Pancreas (tissue), 10 donors: ENCODE measurements around the gene AKAP13. TPM values are rescaled to one million over a fixed set of nuclear protein-coding genes. Genes with fewer than 3 reads are reported as not detected.

Source experiments
- ATAC-seq, 4 donors: fragments of 200-7000 bp; cut with Tn5 transposase; one replicate each; pipeline versions ENCODE4 v1.8.0 to v1.9.1; 2020; ENCODE audit warnings: mild to moderate bottlenecking in 4 of 4, moderate library complexity in 4 of 4
- DNase-seq, 6 donors: peaks; one replicate each; pipeline ENCODE4 v3.0.0-alpha.2; 2020
- FAIRE-seq: peaks from 2 replicates; lab custom pipeline; 2012; peaks lifted over from hg19 to GRCh38; lab: Jason Lieb, UNC
- H3K27ac ChIP-seq, 4 donors: fragments of 200-600 bp; sonication (generic); 1 replicate in 3 of 4; 2 replicates in 1 of 4; pipeline versions ENCODE4 v1.5.0 to v1.8.0; 2020
- H3K27me3 ChIP-seq, 4 donors: fragments of 200-600 bp; one replicate each; pipeline ENCODE4 v1.8.0; 2021
- H3K36me3 ChIP-seq, 3 donors: fragments of 200-600 bp; sonication (generic) in 1 of 3; one replicate each; pipeline versions ENCODE4 v1.5.0 to v1.8.0; 2020 to 2021
- H3K4me1 ChIP-seq, 3 donors: fragments of 200-600 bp; one replicate each; pipeline ENCODE4 v1.8.0; 2021
- H3K4me3 ChIP-seq, 4 donors: fragments of 200-600 bp; sonication (generic) in 2 of 4; one replicate each; pipeline versions ENCODE4 v1.5.0 to v1.8.0; 2020 to 2021
- H3K9me3 ChIP-seq, 4 donors: fragments of 200-600 bp; one replicate each; pipeline ENCODE4 v1.8.0; 2021
- WGBS, 2 donors: extraction: QIAGEN DNeasy Blood & Tissue Kit; methylation state at CpG; one replicate each; pipeline ENCODE4 v1.1.7; 2013; 5-methylcytosine and 5-hydroxymethylcytosine counted together
- intact Hi-C, 3 donors: fragments of 100-400 bp; cut with DNase I; formaldehyde crosslinking; loops; one replicate each; pipeline versions ENCODE4 v1.11.1 to v1.14.2; 2022
- polyA plus RNA-seq, 2 donors: library from polyadenylated mRNA; stranded (reverse); fragments of 200-250 nt; gene quantifications; one replicate each; pipeline ENCODE4 v1.2.3, GENCODE V29; 2013
- total RNA-seq, 6 donors: library from RNA; stranded (reverse); fragmentation: NEBNext Ultra II Directional in 4 of 6; extraction: Animal tissue kit (Norgen Biotek cat#: 25700) in 4 of 6; gene quantifications; one replicate each; pipeline versions ENCODE4 v1.2.1 to v1.2.4, GENCODE V29; 2021 to 2023
- TF ChIP-seq, protein P1 (sequence below), 4 donors: fragments of 200-600 bp; sonication (generic) in 3 of 4; IDR thresholded peaks; one replicate each; pipeline versions ENCODE4 v1.5.0 to v1.8.0; 2021; ENCODE audit warnings: antibody characterized with exemption in 4 of 4
- donor health status: healthy with polysubstance abuse.
- donor health status: DM: no; HTN: no; CAD: no; lungs with moderate emphysema.
- donor health status: DM: no; HTN: no; CAD: no.
- donor health status: control.
- donor health status: control.
- donor health status: Bipolar disorder and iron deficiency.
- donor health status: DM: yes; HTN: yes; CAD: no.
- donor health status: DM: no; HTN: no; CAD: no.
- donor health status: DM: no; HTN: no; CAD: no.
- donor health status: DM: yes; HTN: yes; CAD: no.

Gene AKAP13
- total and polyA plus RNA-seq, 8 donors, result 64.9 to 139 (median 89.9) TPM

DNA sequence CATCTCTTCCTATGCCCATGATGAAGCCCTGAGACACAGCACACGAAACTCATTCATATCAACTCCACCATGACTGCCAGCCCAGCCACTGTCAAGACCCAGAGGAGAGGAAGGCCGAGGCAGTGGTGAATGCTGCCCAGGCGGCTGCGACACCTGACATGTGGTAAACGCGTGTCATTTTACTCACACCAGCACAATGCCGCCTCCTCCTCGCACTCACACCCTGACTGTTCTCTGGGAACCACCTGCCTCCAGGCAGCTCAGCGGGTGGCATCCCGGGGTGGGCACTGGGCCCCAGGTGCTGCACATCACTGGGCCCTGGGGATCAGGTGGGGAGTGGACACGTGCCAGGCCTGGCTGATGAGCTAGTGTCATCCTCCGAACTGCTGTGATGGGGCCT is 392.8 kb downstream of the AKAP13 start:
- no peak for ATAC-seq
- WGBS, 2 donors, result 91 to 94% methylated on average over 12 of the region's 12 CpGs
- no peak for DNase-seq
- Histone ChIP-seq H3K36me3 (no peaks in the 10 kb centered on the region), H3K4me3 (no peak overlapping the region), H3K27ac (no peak overlapping the region), H3K4me1 (peaks cover 0 to 2% (median 0%) of the 10 kb centered on the region in 3 donors), H3K9me3 (no peaks in the 10 kb centered on the region), H3K27me3 (no peaks in the 10 kb centered on the region)
- TF ChIP-seq, protein P1, sequence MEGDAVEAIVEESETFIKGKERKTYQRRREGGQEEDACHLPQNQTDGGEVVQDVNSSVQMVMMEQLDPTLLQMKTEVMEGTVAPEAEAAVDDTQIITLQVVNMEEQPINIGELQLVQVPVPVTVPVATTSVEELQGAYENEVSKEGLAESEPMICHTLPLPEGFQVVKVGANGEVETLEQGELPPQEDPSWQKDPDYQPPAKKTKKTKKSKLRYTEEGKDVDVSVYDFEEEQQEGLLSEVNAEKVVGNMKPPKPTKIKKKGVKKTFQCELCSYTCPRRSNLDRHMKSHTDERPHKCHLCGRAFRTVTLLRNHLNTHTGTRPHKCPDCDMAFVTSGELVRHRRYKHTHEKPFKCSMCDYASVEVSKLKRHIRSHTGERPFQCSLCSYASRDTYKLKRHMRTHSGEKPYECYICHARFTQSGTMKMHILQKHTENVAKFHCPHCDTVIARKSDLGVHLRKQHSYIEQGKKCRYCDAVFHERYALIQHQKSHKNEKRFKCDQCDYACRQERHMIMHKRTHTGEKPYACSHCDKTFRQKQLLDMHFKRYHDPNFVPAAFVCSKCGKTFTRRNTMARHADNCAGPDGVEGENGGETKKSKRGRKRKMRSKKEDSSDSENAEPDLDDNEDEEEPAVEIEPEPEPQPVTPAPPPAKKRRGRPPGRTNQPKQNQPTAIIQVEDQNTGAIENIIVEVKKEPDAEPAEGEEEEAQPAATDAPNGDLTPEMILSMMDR (IDR thresholded peaks at IDR 0.05), result no peak
- intact Hi-C loops, result no loop called here
- FAIRE-seq, result no peak

DNA sequence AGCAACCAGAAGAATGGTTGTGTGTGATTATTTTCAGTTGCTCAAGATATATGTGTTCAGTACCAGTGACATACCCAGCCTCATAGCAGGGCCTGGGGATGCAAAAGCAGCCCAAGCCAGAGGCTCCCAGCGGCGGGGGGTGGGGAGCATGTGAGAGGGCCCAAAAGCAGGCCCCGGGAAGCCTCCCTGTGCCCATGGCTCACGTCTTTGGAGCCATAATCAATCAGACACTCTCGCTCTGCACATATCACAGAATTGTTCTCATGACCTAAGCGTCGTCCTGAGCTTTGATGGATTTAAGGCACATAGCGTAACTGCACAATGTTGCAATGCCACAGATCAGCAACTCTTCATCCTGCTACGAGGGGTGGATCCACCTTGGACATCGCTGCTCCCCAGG is 393.6 kb downstream of the AKAP13 start:
- FAIRE-seq (no peak), DNase-seq (no peak), ATAC-seq (no peak)
- Histone ChIP-seq H3K27me3 (no peaks in the 10 kb centered on the region), H3K4me1 (peaks cover 0 to 2% (median 0%) of the 10 kb centered on the region in 3 donors), H3K27ac (no peak overlapping the region), H3K4me3 (no peak overlapping the region), H3K36me3 (no peaks in the 10 kb centered on the region), H3K9me3 (no peaks in the 10 kb centered on the region)
- 88 to 92% methylated on average over 10 of the region's 10 CpGs for WGBS, 2 donors
- TF ChIP-seq, protein P1 (IDR thresholded peaks at IDR 0.05), result no peak
- intact Hi-C loops, result no loop called here

DNA sequence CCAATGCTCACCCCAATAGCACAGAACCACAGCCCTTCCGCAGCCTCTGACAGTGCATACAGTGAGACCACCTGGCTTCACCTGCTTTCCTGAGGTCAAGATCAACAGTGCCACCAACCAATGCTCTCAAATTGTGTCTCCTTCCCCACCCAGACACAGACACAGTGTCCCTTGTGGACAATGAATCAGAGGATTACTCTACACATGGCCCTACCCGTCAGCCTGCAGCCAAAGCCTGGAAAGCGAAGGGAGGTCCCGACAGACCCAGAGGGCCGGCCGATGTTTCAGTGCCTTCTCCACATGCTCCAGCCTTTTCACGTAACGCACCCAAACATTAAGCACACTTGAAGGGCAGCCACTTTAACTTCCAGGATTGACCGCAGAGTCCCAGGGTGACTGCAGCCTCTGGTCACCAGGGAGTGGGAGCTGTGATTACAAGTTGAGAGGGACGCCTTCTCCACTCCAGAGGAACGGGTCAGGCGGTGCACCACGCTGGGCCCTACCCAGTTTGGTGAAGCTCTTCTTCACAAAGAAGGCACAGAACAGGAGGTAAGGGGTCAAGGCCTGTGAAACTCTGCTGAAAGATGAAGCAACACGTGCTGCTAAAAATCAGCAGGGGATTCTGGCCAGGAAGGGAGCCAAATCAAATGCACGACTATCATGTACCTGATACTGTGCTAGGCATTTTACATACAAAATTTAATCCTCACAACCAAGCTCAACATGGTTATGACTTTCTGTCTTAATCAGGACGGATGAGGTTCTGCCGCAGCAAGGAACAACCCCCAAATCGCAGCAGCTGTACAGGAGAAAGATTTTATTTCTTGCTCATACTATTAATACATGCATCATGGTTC is 397.1 kb downstream of the AKAP13 start:
- DNase-seq (no peak), FAIRE-seq (no peak), ATAC-seq (peak in 1 of 4 donors; percentile 20)
- Histone ChIP-seq H3K27ac (no peak overlapping the region), H3K4me3 (no peak overlapping the region), H3K9me3 (no peaks in the 10 kb centered on the region), H3K36me3 (no peaks in the 10 kb centered on the region), H3K4me1 (peaks cover 0 to 2% (median 0%) of the 10 kb centered on the region in 3 donors), H3K27me3 (no peaks in the 10 kb centered on the region)
- TF ChIP-seq, protein P1 (IDR thresholded peaks at IDR 0.05), result no peak
- WGBS, 2 donors, result 83 to 85% methylated on average over 18 of the region's 18 CpGs
- intact Hi-C loops, result no loop called here

DNA sequence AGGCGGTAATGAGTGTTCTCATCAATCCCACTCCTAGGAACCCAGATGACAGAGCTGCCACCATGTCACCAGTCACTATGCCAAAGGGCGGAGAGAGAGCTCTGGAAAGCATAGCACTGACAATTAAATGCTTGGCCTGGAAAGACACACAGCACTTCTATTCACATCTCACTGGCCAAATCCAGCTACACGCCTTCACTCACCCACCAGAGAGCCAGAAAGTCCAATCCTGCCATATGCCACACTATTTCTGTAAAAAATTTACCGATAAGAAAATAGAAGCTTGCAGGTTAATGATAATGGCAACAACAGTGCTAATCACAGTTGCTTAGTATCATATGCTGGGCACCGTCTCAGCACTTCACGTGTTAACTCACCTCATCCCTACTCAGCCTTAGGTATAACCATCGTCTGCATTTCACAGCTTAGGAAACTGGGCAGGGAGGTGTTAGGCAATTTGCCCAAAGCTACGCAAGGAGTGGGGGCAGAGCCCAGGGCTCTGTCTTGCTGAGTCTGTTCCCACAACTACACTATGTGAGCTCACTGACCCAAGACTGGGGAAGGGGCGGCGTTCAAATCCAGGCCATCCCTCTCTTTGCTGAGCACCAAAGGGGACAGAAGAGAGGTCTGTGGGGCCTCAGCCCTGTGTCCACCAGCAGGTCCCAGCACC is 397.8 kb downstream of the AKAP13 start:
- intact Hi-C loops, result no loop called here
- Histone ChIP-seq H3K27ac (no peak overlapping the region), H3K4me1 (peaks cover 0 to 2% (median 0%) of the 10 kb centered on the region in 3 donors), H3K36me3 (no peaks in the 10 kb centered on the region), H3K27me3 (no peaks in the 10 kb centered on the region), H3K9me3 (no peaks in the 10 kb centered on the region), H3K4me3 (no peak overlapping the region)
- TF ChIP-seq, protein P1 (IDR thresholded peaks at IDR 0.05), result no peak
- ATAC-seq, result peak in 3 of 4 donors; percentile 44 to 59 (median 57)
- no peak for FAIRE-seq
- no peak for DNase-seq
- WGBS, 2 donors, result 62 to 70% methylated on average over 10 of the region's 10 CpGs
